ENCODE results near the gene CLCA2.

CLCA2 gene

GRCh38 chr1:86441581-86441980 is 17.6 kb downstream of the CLCA2 start:
- DNase-seq (ENCODE audit: low read depth) = no peak
- no peak for TF ChIP-seq CTCF (IDR thresholded peaks at IDR 0.05; ENCODE audit: control insufficient read depth, insufficient read depth, low read depth, low read length, missing control alignments)
- no peak overlapping the region for H3K4me3 ChIP-seq (ENCODE audit: control insufficient read depth, low read depth, low read length)

GRCh38 chr1:86441997-86442396 is 18.0 kb downstream of the CLCA2 start:
- TF ChIP-seq CTCF (IDR thresholded peaks at IDR 0.05; ENCODE audit: control insufficient read depth, insufficient read depth, low read depth, low read length, missing control alignments) = no peak
- no peak for DNase-seq (ENCODE audit: low read depth)
- H3K4me3 ChIP-seq (ENCODE audit: control insufficient read depth, low read depth, low read length) = no peak overlapping the region

GRCh38 chr1:86445919-86446318 is 21.9 kb downstream of the CLCA2 start:
- no peak for TF ChIP-seq CTCF (IDR thresholded peaks at IDR 0.05; ENCODE audit: control insufficient read depth, insufficient read depth, low read depth, low read length, missing control alignments)
- no peak overlapping the region for H3K4me3 ChIP-seq (ENCODE audit: control insufficient read depth, low read depth, low read length)
- DNase-seq (ENCODE audit: low read depth) = no peak

GRCh38 chr1:86447198-86447790 is 23.3 kb downstream of the CLCA2 start:
- H3K4me3 ChIP-seq (ENCODE audit: control insufficient read depth, low read depth, low read length) = no peak overlapping the region
- no peak for DNase-seq (ENCODE audit: low read depth)
- no peak for TF ChIP-seq CTCF (IDR thresholded peaks at IDR 0.05; ENCODE audit: control insufficient read depth, insufficient read depth, low read depth, low read length, missing control alignments)

GRCh38 chr1:86448670-86449069 is 24.7 kb downstream of the CLCA2 start:
- no peak overlapping the region for H3K4me3 ChIP-seq (ENCODE audit: control insufficient read depth, low read depth, low read length)
- DNase-seq (ENCODE audit: low read depth) = no peak
- no peak for TF ChIP-seq CTCF (IDR thresholded peaks at IDR 0.05; ENCODE audit: control insufficient read depth, insufficient read depth, low read depth, low read length, missing control alignments)

- TF ChIP-seq CTCF (IDR thresholded peaks at IDR 0.05; ENCODE audit: control insufficient read depth, insufficient read depth, low read depth, low read length, missing control alignments) = no peak
- H3K4me3 ChIP-seq (ENCODE audit: control insufficient read depth, low read depth, low read length) = no peak overlapping the region
- no peak for DNase-seq (ENCODE audit: low read depth)
These were observed 25.1 kb downstream of the CLCA2 start for GRCh38 chr1:86449103-86449502.

- H3K4me3 ChIP-seq (ENCODE audit: control insufficient read depth, low read depth, low read length) = no peak overlapping the region
These were observed 26.9 kb downstream of the CLCA2 start for GRCh38 chr1:86450847-86451246.

More at GRCh38 chr1:86450847-86451246, 26.9 kb downstream of the CLCA2 start:
- DNase-seq (ENCODE audit: low read depth) = no peak
- no peak for TF ChIP-seq CTCF (IDR thresholded peaks at IDR 0.05; ENCODE audit: control insufficient read depth, insufficient read depth, low read depth, low read length, missing control alignments)
